ENCODE results near the gene GMPR2. TPM values are rescaled to one million over a fixed set of nuclear protein-coding genes. Genes with fewer than 3 reads are reported as not detected.

GMPR2 gene
- total and polyA plus RNA-seq, 2 of the 13 experiments (the other 11 are each of a cell fraction or from before 2014, with no cell fraction given), result 210 to 273 TPM

GRCh38 chr14:24231263-24232120, 1.2 kb upstream of the GMPR2 start (continued):
- no peak for TF ChIP-seq ZBTB43 (CRISPR knock-in tag; conservative IDR thresholded peaks at IDR 0.05)
- TF ChIP-seq CSRNP1 (CRISPR knock-in tag; IDR thresholded peaks at IDR 0.05), result peak; percentile 69; the same call in 1 of the 2 replicates
- peak; percentile 57 for TF ChIP-seq ZNF781 (CRISPR knock-in tag; IDR thresholded peaks at IDR 0.05; ENCODE audit: borderline replicate concordance, not compliant biosample characterization)
- TF ChIP-seq CREB3 (CRISPR knock-in tag; IDR thresholded peaks at IDR 0.05), result 0 out of 2 replicates have a peak, but pooled peaks have one; percentile 8

GRCh38 chr14:24232121-24232644, 546 bp upstream of the GMPR2 start, which contains the start of gene NEDD8:
TSS of gene NEDD8 (minus strand) at chr14:24232367. CDS start at chr14:24232267, 100 bp downstream.
- Histone ChIP-seq H3K9ac (ENCODE audit: insufficient read depth, low read depth, low read length) (peak within 1 kb of the TSS; percentile 91), H3K4me3 (replicated peaks in 1 of 3; ENCODE audit: insufficient read depth in 1 of 3, low read depth in 2 of 3, low read length in 3 of 3) (peak within 1 kb of the TSS; percentile 83 to 91 (median 85)), H3K79me2 (ENCODE audit: insufficient read depth, low read length) (peaks cover 61% of the 10 kb centered on the region), H2AFZ (ENCODE audit: low read length) (peak within 1 kb of the TSS; percentile 97), H3K27ac (ENCODE audit: extremely low read length, insufficient read depth, low read length) (peak within 1 kb of the TSS; percentile 84), H3K36me3 (replicated peaks in 1 of 2; ENCODE audit: control insufficient read depth in 1 of 2, insufficient read depth in 2 of 2, low read length in 2 of 2) (peaks cover 18 to 43% of the 10 kb centered on the region in 2 experiments), H3K4me1 (ENCODE audit: insufficient read depth, low read length) (peaks cover 47% of the 10 kb centered on the region), H4K20me1 (ENCODE audit: insufficient read depth, low read length) (peaks cover 7% of the 10 kb centered on the region; the same call in 1 of the 2 replicates), H3K27me3 (ENCODE audit: control insufficient read depth in 1 of 2, insufficient read depth in 2 of 2, low read length in 2 of 2) (peaks cover 0 to 4% of the 10 kb centered on the region in 2 experiments; a peak in 1 of 5 replicates), H3K4me2 (ENCODE audit: low read depth, low read length) (peak within 1 kb of the TSS; percentile 96), H3K9me3 (ENCODE audit: low read length) (no peaks in the 10 kb centered on the region)
- POLR2A ChIA-PET, result interaction anchor here (1.2 to 18.0 kb wide), 7 partner anchors 10 to 138 kb away, joined by 3 to 850 read pairs (median 21); partner anchors contain the start of genes CHMP4A, CIDEB, DHRS1 and LTB4R
- FAIRE-seq, result peak; percentile 8
- in situ Hi-C loops (cut with HindIII; ENCODE audit: extremely low pct_ligation_motif_present, low pct_unique_long_range_greater_than_20kb) (no loop called here), intact Hi-C loops (cut with micrococcal nuclease; ENCODE audit: unreplicated experiment) (loop anchor here (1.0 to 10.0 kb wide), 3 partner anchors 16 to 1193 kb away; partner anchors contain the start of genes IPO4 and MDP1)
- peak; percentile 99 for DNase-seq (ENCODE audit: low spot score)
- CTCF ChIA-PET (ENCODE audit: low intra/inter-chr PET ratio, low total read pairs), result interaction anchor here (2.6 kb wide), 1 partner anchor 16 kb away, joined by 7 read pairs; the partner anchor contains the start of gene MDP1
- 1% methylated on average over 30 of the region's 30 CpGs for WGBS (ENCODE audit: low lambda C conversion rate)
- BruUV-seq (replicated peaks), result no TSS peak
- ATAC-seq, result peak; percentile 85
- TF ChIP-seq PBX3 (CRISPR knock-in tag; IDR thresholded peaks at IDR 0.05; ENCODE audit: borderline replicate concordance), result no peak
- 0 out of 2 replicates have a peak, but pooled peaks have one; percentile 69 for TF ChIP-seq ZNF639 (CRISPR knock-in tag; conservative IDR thresholded peaks at IDR 0.05)
- TF ChIP-seq PLSCR1 (CRISPR knock-in tag; IDR thresholded peaks at IDR 0.05; ENCODE audit: borderline replicate concordance), result no peak; the same call in 1 of the 2 replicates
- TF ChIP-seq ARID3A (IDR thresholded peaks at IDR 0.05; ENCODE audit: low read depth, low read length), result peak; percentile 4; the same call in 1 of the 2 replicates
